Ecto neural progenitor cell (in vitro differentiated cells): ENCODE measurements around the gene SPINT1.

Experiments used
- DNase-seq: peaks from one replicate; pipeline ENCODE4 v3.0.0-alpha.2; 2018; ENCODE audit warnings: low spot score

The SPINT1 gene

GRCh38 chr15:40893019-40893670 lies 49.3 kb downstream of the SPINT1 start:
- DNase-seq = peak; percentile 55

- peak; percentile 99 for DNase-seq
These were observed 50.2 kb downstream of the SPINT1 start, which contains the start of gene VPS18 for GRCh38 chr15:40893733-40894680. Gene VPS18 (plus strand): TSS chr15:40894450. CDS start chr15:40894769, 319 bp downstream.

GRCh38 chr15:40894681-40895448 lies 51.0 kb downstream of the SPINT1 start:
- DNase-seq = peak; percentile 79

- DNase-seq = peak; percentile 28
These were observed 55.8 kb downstream of the SPINT1 start for GRCh38 chr15:40899536-40900207.

- DNase-seq = no peak
These were observed 56.6 kb downstream of the SPINT1 start for GRCh38 chr15:40900256-40901052.

GRCh38 chr15:40901053-40901443 lies 57.2 kb downstream of the SPINT1 start:
- DNase-seq = no peak

- DNase-seq = no peak
These were observed 59.0 kb downstream of the SPINT1 start for GRCh38 chr15:40902605-40903561.

- DNase-seq = no peak
These were observed 60.8 kb downstream of the SPINT1 start for GRCh38 chr15:40904552-40905201.

GRCh38 chr15:40906091-40906990 lies 62.5 kb downstream of the SPINT1 start:
- DNase-seq = peak; percentile 94

GRCh38 chr15:40906991-40907802 lies 63.3 kb downstream of the SPINT1 start:
- DNase-seq = no peak
